GM19099 (cell line): ENCODE measurements around the gene DUT.

ENCODE experiments used
- POLR2A ChIP-seq: IDR thresholded peaks from 3 replicates; pipeline ENCODE4 v1.6.1; 2011; ENCODE audit warnings: low read depth; ENCODE audit not compliant: insufficient read length; ENCODE audit errors: extremely low read depth

The DUT gene

GRCh38 chr15:48375767-48376166, 44.5 kb downstream of the DUT start:
- no peak for TF ChIP-seq POLR2A

DNA sequence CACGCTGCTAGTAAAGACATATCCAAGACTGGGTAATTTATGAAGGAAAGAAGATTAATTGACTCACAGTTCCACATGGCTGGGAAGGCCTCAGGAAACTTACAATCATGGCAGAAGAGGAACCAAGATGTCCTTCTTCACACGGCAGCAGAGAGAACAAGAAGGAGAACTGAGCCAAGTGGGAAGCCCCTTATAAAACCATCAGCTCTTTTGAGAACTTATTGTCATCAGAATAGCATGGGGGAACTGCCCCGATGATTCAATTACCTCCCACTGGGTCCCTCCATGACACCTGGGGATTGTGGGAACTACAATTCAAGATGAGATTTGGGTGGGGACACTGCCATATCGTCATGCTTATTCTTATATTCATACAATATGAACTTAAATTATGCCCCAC, 49.0 kb downstream of the DUT start:
- no peak for TF ChIP-seq POLR2A

DNA sequence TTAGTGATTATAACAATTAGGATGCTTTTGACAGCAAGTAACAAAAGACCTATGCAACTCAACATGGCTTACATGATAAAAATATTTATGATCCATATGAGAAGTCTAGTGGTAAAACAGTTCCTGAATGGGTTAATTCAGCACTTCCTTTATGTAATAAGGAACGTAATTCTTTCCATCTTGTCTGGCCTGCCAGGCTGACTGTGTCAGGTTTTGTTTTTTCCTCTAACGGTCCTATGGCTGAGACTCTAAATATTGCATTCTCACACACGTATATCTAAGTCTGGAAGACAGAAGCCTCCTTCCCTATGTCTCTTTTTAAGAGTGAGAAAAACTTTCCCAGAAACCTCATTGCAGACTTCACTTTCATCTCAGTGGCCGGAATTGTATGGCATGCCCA, 50.6 kb downstream of the DUT start:
- no peak for TF ChIP-seq POLR2A

DNA sequence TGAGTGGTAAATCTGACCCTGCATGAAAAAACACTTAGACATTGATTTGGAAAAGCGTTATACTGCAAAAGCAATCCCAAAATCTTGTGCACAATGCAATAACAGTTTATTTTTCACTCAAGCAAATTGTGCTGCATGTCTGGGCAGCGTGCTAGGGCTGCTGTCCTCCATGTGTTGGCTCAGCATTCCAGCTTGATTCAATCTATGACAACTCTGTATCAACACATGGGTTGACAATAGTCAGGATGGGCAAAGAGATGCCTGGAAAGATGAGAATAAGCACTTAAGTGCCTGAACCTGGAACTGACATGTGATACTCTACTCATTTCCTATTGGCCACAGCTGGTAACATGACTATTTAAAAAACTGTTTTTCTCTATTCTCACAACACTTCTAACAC, 51.8 kb downstream of the DUT start:
- no peak for TF ChIP-seq POLR2A

GRCh38 chr15:48384616-48385015, 53.4 kb downstream of the DUT start:
- TF ChIP-seq POLR2A: no peak

- TF ChIP-seq POLR2A: no peak
These were observed 54.0 kb downstream of the DUT start for GRCh38 chr15:48385031-48385830.

DNA sequence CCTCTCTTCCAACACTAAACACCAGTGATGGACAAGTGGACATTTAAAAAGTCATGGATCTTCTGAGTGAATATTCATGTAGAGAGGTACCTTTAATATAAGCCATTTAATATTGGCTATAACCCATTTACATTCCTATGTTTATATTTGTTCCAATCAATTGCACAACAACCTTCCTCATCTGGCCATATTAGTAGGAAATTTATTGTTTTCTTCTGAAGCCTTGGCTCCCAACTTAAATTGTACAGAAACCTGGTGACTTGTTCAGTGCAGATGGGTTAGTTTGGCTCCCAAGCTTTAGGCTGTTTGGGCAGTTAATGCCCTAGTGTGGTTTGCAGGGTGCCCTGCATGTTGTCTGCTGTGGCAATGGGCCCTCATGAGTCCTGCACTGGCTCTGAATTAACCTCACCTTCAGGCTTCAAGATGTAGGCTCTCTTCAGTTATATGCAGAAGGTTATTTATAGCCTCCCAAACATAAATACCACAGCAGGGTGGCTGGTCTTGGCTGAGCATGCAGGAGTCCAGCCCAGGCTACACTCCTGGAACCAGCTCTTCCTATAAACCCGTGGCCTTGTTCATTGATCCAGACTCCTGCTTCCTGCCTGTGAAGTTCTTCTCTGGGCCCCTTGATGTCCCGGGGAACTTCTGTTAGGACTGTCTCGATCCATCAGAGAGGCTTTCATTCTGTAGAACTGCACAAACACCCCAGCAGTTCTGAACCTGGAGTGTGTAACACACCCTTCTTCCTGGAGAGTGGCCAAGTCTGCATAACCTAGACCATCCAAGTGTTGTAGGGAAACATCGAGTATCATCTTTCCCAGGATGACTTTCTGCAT, 57.0 kb downstream of the DUT start:
- TF ChIP-seq POLR2A: no peak

DNA sequence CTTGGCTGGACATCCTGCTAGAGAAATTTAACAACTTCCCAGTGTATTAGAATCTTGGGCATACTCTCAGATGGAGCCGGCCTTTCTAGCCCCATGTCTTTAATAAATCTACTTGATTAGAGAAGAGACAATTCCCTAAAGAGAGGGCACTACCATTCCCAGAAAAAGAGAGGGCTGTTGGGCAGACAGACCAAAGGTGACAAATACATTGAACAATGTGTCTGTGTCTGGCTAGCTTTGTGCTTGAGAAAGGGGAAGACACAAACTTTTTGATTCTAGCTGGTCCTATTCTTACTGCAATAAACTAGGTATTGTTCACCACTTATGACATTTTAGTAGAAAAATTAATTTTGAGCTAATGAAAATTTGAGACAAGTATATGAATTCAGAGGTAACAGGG, 57.7 kb downstream of the DUT start:
- TF ChIP-seq POLR2A: no peak

DNA sequence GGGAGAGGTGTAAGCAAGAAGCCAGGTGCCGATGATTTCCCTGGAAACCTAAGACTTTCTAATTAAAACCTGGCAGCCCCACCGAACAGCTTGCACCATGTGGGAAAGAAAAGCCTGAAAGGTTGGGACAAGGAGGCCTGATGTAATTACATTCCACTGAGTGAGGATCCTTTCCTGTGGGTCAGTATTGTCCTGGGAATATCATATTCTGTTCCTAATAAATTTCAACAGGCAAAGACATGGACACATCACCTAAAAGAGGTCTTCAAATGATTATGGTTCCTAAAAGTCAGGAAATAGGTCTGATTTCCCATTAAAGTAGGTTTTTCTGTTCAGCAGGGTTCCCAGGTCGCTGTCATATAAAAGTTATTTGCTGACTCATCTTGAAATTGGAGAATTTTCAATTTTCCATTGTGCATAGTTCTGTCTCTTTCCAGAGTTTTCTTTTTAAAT, 58.5 kb downstream of the DUT start:
- no peak for TF ChIP-seq POLR2A

GRCh38 chr15:48391950-48392349, 60.7 kb downstream of the DUT start:
- TF ChIP-seq POLR2A: no peak

DNA sequence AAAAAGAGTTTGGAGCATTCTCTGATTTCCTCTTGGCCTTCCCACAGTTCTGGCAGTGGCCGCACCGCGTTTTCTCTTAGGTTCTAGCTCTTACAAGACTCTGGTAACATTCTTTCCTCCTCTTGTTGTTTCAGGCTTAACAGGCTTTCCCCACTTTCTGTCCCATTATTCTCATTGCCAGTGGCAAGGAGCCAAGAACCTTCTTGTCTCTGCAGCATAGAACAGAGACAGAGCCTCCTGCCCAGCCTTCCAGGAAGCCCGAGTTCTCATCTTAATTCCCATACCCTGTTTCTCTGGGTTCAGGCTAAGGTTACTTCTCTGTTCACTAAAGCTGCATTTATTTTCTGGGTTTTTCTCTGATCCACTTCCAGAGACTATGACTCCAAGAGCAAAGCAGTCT, 61.1 kb downstream of the DUT start:
- TF ChIP-seq POLR2A: no peak
